ENCODE results near the gene CLRN2.
"Not testable (repeated sequence)": the region's sequence is repeated elsewhere in the genome, so short reads cannot be mapped to it uniquely, and the experiment has no call there.

Gene CLRN2

DNA sequence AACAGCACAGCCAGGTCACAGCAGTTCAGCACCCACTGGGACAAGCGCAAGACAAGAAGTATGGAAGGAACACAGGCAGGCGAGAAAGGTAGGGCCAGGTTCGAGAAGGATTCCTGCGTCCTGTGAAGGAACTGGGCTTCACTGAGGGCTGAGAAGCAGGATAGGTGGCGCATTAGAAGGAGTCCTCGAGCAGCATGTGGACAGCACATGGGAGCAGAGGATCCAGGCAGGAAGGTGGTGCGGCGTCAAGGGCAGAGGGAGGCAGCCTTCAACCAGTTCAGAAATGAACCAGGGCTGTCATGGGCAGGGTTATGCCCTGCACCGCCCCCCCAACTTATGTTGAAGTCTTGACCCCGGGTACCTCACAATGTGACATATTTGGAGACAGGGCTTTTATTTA is 31.3 kb downstream of the CLRN2 start:
- DNase-seq = no peak

DNA sequence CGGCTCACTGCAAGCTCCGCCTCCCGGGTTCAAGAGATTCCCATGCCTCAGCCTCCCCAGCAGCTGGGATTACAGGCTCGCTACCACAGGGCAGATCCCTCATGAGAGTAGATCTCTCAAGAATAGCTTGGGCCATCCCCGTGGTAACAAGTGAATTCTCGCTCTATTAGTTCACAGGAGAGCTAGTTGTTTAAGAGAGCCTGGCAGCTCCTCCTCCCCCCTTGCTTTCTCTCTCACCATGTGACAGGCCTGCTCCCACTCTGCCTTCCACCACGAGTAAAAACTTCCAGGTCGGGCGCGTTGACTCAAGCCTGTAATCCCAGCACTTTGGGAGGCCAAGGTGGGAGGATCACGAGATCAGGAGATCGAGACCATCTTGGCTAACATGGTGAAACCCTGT is 31.7 kb downstream of the CLRN2 start:
- no peak for DNase-seq

DNA sequence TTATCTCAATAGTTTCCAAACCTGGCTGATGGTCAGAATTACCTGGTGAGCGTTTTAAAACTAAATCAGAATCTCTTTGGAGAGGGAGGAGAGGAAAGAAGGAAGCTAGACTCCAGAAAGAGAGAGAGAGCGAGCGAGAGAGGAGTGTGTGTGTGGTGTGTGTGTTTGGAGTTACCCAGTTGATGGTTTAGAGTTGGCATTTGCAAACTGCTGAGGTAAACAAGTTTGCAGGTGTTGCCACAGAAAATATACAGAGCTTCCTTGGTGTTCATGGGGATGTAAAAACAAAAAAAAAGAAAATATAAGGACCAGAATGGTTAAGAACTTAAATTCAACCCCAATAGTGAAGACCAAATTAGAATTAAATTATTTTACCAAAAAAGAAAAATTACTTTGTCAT is 35.6 kb downstream of the CLRN2 start:
- DNase-seq = no peak

DNA sequence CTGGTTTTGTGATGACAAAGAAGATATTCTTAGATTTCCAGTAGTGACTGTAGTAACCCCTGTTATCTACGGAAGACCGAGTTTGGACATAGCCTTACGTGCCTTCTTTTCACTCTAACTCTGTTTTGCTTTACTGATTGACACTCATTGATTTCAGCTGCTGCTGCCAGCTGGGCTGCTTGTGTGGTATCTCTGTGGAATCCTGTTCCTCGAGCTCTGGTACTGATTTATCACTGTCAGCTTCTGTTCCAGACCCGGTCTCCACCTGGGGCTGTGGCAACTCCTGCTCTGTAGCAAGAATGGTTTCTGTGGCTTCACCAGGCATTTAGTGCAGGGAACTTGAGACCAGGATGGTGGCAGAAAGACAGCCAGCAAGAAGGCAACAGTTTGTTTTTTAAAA is 37.5 kb downstream of the CLRN2 start:
- DNase-seq = no peak

DNA sequence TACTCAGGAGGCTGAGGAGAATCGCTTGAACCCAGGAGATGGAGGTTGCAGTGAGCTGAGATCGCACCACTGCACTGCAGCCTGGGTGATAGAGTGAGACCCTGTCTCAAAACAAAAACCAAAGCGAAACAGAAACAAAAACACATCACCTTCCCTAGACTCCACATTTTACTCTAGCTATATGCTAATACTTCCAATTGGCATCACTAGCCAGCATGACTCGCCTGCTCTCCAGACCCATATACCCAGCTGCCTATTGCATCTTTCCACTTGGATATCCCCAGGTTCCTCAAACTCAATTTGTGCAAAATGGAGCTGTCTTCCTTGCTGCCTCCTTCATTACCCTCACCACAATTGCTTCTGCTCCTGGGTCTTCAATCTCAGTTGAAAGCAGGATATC is 39.6 kb downstream of the CLRN2 start:
- no peak for DNase-seq

GRCh38 chr4:17556498-17556897 is 41.5 kb downstream of the CLRN2 start:
- no peak for DNase-seq

DNA sequence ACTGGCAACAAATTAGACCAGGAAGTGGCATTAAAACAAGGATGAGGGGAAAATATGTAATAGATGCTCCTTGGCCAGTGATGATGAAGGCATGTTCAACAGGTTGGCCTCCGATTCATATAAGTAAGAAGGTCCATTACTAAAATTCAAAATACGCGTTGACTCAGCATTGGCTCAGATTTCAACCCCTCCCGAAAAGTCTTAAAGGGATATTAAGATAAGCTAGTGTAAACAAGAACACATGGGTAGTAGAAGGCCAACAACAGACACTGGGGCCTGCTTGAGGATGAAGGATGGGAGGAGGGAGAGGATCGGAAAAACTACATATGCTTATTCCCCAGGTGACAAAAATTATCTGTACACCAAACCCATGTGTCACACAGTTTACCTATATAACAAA is 42.9 kb downstream of the CLRN2 start:
- DNase-seq = no peak

DNA sequence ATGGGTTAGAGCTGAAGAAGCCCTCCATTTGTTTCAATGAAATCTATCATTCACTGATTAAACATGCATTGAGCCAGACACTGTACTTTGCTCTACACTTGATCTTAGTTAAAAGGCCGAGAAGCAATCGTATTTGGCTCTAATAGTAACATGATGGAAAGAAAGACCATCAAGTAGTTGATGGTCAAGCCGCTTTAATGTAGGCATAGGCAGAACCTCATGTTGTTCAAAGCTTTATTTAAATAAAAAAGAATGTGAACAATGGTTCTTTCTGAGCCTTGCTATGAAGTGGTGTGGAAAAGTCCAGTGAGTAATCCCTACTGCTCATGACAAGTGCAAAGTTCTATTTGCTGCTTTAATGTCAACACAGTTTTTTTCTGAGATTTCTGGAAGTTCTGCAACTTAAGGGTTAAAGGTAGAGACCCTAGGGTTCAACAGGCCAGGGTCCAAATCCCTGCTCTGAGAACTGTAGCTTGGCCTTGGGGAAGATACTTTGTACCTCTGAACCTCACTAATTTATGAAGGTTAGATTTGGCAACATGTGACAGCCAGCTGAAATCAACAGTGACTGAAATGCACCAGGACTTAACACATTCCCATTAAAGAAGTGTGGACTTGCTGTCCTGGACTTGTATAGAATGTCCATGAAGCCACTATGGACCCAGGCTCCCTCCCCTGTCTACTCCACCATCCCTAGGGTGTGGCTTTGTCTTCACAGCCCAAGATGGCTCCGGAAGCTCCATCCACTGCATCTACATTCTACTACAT is 44.2 kb downstream of the CLRN2 start:
- no peak for DNase-seq

DNA sequence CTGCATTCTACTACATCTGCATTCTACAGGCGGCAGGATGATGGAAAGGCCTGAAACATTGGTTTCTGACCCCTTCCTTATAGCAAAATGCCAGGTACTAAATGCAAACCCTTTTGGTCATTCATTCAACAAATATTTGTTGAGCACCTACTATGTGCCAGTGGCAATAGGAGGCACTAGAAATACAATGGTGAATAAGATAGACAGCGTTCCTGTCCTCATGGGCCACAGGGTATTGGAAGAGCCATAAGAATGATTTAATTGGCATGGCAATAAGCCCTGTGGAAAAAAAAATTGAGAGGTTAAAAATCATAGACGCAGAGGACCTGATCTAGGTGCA is 44.7 kb downstream of the CLRN2 start:
- no peak for DNase-seq

- no peak for DNase-seq
Measured at GRCh38 chr4:17560065-17560673, 45.2 kb downstream of the CLRN2 start.

DNA sequence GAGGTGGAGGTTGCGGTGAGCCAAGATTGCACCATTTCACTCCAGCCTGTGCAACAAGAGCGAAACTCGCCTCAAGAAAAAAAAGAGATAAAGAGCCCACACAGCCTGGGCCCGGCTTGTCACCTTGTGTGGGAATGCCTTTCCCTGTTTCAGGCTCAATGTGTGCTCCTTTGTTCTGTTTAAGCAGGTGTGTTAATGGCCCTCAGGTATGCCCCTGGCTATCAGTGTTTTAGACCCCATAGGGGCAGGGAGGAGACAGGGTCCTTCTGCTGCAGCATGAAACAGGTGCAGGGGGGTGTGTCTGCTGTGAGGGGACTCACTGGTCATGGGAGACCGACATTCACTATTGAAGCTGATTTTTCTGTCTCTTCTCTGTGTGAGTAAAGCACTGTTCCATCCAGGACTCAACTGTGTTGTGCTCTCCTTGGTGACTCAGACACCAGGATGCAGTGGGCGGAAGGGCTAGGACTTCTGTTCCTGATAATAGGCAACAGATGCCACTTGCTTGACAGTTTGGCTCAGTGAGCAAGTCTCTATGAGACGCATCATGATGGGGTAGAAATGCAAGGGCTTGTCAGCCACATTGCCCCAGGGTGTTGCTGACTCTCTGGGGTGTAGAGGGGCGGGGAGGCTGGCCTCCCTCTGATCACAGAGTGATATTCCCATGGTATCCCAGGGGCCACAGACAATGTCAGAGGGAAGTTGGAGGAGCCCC is 46.4 kb downstream of the CLRN2 start:
- DNase-seq = no peak

- no peak for DNase-seq
Measured at GRCh38 chr4:17562157-17562556, 47.2 kb downstream of the CLRN2 start.

- no peak for DNase-seq
Measured at GRCh38 chr4:17565846-17566245, 50.9 kb downstream of the CLRN2 start.

DNA sequence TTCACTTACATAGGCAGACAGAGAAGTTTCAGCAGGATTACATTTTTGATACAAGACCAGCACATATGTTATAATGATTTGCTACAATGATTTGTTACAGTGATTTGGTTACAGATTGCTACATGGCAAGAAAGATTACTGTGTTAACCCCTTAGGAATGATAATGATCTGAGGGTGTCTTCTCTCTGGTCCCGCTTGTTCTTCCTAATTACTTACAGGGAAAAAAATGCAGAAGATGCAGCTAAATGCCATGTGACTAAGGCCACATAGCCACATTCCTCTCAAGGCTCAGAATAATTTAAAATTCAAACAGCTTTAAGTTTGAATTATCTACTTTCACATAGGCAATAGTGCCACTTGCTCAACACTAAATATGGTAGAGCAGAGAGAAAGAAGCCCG is 52.3 kb downstream of the CLRN2 start:
- DNase-seq = no peak

- no peak for DNase-seq
Measured at GRCh38 chr4:17574206-17574605, 59.2 kb downstream of the CLRN2 start.

- not testable (repeated sequence) for DNase-seq
Measured at GRCh38 chr4:17575177-17575576, 60.2 kb downstream of the CLRN2 start.

All from NCI-H2029 treated with DMSO at 0.1 percent for 48 hours (cell line).